Activated T-helper 2 cell treated with anti-CD3 and anti-CD28 coated beads, Interferon-gamma antibody, Interleukin-2, Interleukin-4, amounts not matched to agents 10 μg/mL and 5 μg/mL and 100 μg/mL, durations not matched to agents 14 hours and 24 hours and 36 hours (primary cell): ENCODE results near the gene MED12L. TPM values are rescaled to one million over a fixed set of nuclear protein-coding genes. Genes with fewer than 3 reads are reported as not detected.

Experiments used
- DNase-seq: peaks from one replicate; pipeline ENCODE4 v3.0.0; 2021; ENCODE audit warnings: low spot score
- H3K27ac Mint-ChIP-seq: one replicate; pipeline ENCODE4 v1.8.0; 2021; ENCODE audit warnings: mixed read lengths
- H3K27me3 Mint-ChIP-seq: one replicate; pipeline ENCODE4 v1.8.0; 2021; ENCODE audit warnings: low read depth, mixed read lengths
- H3K36me3 Mint-ChIP-seq: one replicate; pipeline ENCODE4 v1.8.0; 2021; ENCODE audit warnings: low read depth, mixed read lengths
- H3K4me1 Mint-ChIP-seq: one replicate; pipeline ENCODE4 v1.8.0; 2021; ENCODE audit warnings: low read depth, mixed read lengths
- H3K4me3 Mint-ChIP-seq: one replicate; pipeline ENCODE4 v1.8.0; 2021; ENCODE audit warnings: low read depth, mild to moderate bottlenecking, moderate library complexity, mixed read lengths
- H3K9me3 Mint-ChIP-seq: one replicate; pipeline ENCODE4 v1.8.0; 2021; ENCODE audit warnings: mixed read lengths
- intact Hi-C: fragments of 100-400 bp; cut with micrococcal nuclease; formaldehyde crosslinking; loops from one replicate; pipeline ENCODE4 v1.15.1; 2023
- total RNA-seq: library from RNA; stranded (reverse); gene quantifications from 2 replicates; pipeline ENCODE4 v1.2.3, GENCODE V29; 2022

MED12L gene
- total RNA-seq, 1 donor from 2014 or later, result 8.7 TPM

DNA sequence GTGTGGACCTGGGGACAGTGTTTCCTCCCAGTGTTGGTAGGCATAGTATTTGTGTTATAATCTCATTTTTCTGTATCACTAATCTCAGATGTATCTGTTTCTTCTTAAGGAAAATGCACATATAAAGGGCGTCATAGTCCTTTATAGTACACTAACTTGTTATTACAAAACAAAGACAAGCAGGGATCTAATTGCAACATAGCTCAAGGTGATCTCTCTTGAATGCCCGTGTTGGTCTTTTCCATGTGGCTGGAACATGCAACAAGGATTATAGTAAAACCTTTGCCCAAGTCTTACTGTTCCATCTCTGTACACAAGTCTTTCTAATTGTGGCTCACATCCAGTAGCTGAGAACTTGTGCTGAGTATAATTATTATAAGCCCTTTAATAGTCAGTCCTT, 234.7 kb downstream of the MED12L start:
- H3K4me3 Mint-ChIP-seq, result no peak overlapping the region
- H3K27ac Mint-ChIP-seq, result no peak overlapping the region
- intact Hi-C loops, result loop anchor here (1.0 kb wide), 1 partner anchor 36 kb away; no protein-coding TSS in a partner anchor

DNA sequence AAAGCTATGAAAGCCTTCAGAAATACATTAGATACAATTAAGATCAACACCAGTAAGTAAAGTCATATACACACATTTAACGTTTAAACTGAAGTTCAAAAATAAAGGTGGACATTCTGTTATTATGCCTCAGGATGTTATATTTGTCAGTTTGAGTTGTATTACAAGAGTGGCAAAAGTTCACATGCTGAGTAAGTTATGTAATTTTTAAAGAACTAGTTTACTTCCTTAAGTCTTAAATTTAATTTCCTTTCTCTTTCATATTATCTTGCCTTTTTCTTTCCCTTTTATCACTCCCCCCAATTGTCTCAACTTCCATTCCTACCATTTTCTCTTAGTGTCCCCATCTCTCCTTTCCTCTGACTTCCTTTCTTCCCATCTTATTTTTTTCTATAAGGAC, 236.1 kb downstream of the MED12L start:
- intact Hi-C loops, result no loop called here
- DNase-seq, result no peak
- Mint-ChIP-seq H3K36me3 (no peaks in the 10 kb centered on the region), H3K9me3 (no peaks in the 10 kb centered on the region), H3K27me3 (no peaks in the 10 kb centered on the region), H3K4me3 (no peak overlapping the region), H3K27ac (no peak overlapping the region), H3K4me1 (peaks cover 48% of the 10 kb centered on the region)

More for the DNA sequence above, 234.7 kb downstream of the MED12L start:
- Mint-ChIP-seq H3K9me3 (no peaks in the 10 kb centered on the region), H3K27me3 (no peaks in the 10 kb centered on the region), H3K4me1 (peaks cover 61% of the 10 kb centered on the region), H3K36me3 (no peaks in the 10 kb centered on the region)
- DNase-seq, result no peak

- no peak overlapping the region for H3K4me3 Mint-ChIP-seq
- no peaks in the 10 kb centered on the region for H3K36me3 Mint-ChIP-seq
- H3K4me1 Mint-ChIP-seq, result peaks cover 45% of the 10 kb centered on the region
- H3K27ac Mint-ChIP-seq, result no peak overlapping the region
- intact Hi-C loops, result no loop called here
- no peaks in the 10 kb centered on the region for H3K9me3 Mint-ChIP-seq
- H3K27me3 Mint-ChIP-seq, result no peaks in the 10 kb centered on the region
- no peak for DNase-seq
Observed at GRCh38 chr3:151322511-151322910, 237.0 kb downstream of the MED12L start.

- Mint-ChIP-seq H3K4me3 (no peak overlapping the region), H3K27me3 (no peaks in the 10 kb centered on the region), H3K36me3 (no peaks in the 10 kb centered on the region), H3K27ac (no peak overlapping the region), H3K4me1 (peaks cover 22% of the 10 kb centered on the region), H3K9me3 (no peaks in the 10 kb centered on the region)
- intact Hi-C loops, result loop anchor here (1.0 to 5.0 kb wide), 2 partner anchors 37 to 100 kb away; no protein-coding TSS in a partner anchor
- no peak for DNase-seq
Observed at GRCh38 chr3:151327571-151328198, 242.2 kb downstream of the MED12L start.

DNA sequence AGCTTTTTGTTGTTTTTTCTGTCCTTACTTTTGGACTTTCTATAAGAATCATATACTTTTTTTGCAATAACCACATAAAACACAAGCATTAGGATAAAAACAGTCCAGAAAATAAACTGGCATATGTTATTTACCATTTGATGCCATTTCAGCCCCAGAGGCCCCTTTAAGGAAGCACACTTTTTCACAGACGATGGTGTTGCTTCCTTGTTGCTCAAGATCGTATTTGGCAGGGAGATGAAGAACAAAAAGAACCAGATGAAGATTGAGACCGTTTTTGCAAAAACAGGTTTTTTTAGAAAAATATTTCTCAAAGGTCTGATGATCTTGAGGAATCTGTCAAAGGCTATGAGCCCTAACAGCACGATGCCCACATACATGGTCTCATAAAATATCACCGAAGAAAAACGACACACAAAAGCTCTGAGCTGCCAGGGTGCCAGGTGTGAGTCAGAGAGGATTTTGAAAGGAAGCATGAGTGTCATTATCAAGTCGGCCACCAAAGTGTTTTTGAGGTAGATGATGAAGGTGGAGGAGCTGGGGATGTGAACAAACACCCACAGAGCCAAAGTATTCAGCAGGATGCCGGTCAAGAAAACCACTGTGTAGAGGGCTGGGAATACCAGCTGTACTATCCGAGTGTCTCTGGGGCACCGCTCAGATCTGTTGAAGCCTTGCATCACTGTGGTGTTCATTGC, 243.0 kb downstream of the MED12L start:
- Mint-ChIP-seq H3K4me3 (no peak overlapping the region), H3K9me3 (no peaks in the 10 kb centered on the region), H3K36me3 (no peaks in the 10 kb centered on the region), H3K27me3 (no peaks in the 10 kb centered on the region), H3K27ac (no peak overlapping the region), H3K4me1 (peaks cover 20% of the 10 kb centered on the region)
- intact Hi-C loops, result loop anchor here (1.0 to 5.0 kb wide), 2 partner anchors 38 to 101 kb away; no protein-coding TSS in a partner anchor
- DNase-seq, result no peak

DNA sequence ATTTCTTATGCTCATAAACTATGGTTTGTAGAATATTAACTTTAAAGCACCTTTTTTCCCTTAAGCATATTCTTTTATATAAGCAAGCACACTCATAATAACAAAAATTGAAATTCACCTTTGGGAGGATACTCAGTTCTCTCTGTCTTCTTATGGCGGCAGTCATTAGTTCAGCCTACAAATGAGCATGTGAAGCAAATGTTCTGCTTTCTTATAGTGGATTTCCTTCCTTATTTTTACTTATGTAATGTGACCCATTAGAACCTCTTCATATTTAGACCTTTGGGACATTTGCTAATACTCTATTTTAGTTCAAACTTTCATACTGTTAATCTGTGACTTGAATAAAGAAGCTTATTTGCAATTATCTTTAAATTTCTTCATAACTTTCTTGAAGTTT, 243.9 kb downstream of the MED12L start, which contains the start of gene P2RY13:
P2RY13 (minus strand) TSS at position 187 of the 400 bp plus-strand sequence; CDS start at position 166, 21 bp downstream.
- Mint-ChIP-seq H3K27me3 (no peaks in the 10 kb centered on the region), H3K4me1 (peaks cover 13% of the 10 kb centered on the region), H3K27ac (no peak within 1 kb of the TSS), H3K4me3 (no peak within 1 kb of the TSS), H3K9me3 (no peaks in the 10 kb centered on the region), H3K36me3 (no peaks in the 10 kb centered on the region)
- no peak for DNase-seq
- intact Hi-C loops, result loop anchor here (5.0 kb wide), 1 partner anchor 102 kb away; no protein-coding TSS in a partner anchor

DNA sequence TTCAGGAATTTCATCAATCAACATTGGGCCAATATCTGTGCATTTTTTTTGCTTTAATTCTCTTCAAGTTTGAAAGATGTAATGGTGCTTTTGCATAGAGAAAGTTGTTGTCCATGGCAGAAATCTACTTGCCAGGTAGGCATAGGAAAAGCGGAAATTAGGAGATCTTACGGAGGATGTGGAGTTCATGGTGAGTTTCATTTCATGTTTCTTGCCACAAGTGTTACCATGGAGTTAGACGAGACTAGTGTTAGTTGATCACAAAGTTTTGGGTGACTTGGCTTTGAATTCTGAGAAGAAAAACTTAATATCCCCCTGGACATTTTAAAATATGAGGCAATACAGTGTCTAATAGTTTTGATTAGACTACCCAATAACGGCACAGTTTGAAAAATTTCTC, 244.9 kb downstream of the MED12L start:
- H3K36me3 Mint-ChIP-seq, result no peaks in the 10 kb centered on the region
- H3K27ac Mint-ChIP-seq, result no peak overlapping the region
- H3K9me3 Mint-ChIP-seq, result no peaks in the 10 kb centered on the region
- peaks cover 3% of the 10 kb centered on the region for H3K27me3 Mint-ChIP-seq
- peaks cover 13% of the 10 kb centered on the region for H3K4me1 Mint-ChIP-seq
- H3K4me3 Mint-ChIP-seq, result no peak overlapping the region
- intact Hi-C loops, result no loop called here
- DNase-seq, result no peak

- H3K36me3 Mint-ChIP-seq, result no peaks in the 10 kb centered on the region
- no peaks in the 10 kb centered on the region for H3K9me3 Mint-ChIP-seq
- no peak for DNase-seq
- intact Hi-C loops, result no loop called here
- H3K4me3 Mint-ChIP-seq, result no peak overlapping the region
- peaks cover 13% of the 10 kb centered on the region for H3K4me1 Mint-ChIP-seq
- peaks cover 3% of the 10 kb centered on the region for H3K27me3 Mint-ChIP-seq
- no peak overlapping the region for H3K27ac Mint-ChIP-seq
Observed at GRCh38 chr3:151330899-151331298, 245.4 kb downstream of the MED12L start.

DNA sequence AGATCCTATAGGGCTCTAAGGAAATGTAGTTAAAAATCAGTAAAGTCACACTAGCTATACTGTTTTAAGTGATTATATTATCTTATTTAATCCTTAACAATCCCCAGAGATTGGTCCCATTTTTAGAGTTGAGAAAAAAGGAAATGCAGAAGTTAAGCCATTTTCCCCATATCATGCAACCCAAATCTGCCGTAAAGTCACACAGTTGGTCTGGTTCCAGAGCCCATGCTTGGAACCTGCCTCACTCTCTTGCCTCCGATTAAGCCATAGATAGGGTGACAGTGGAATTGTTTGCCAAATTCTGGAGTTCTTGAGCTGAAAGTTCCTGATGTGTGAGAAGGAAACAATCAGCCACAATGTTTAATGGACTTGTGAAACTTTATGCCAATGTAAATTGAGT, 246.2 kb downstream of the MED12L start:
- DNase-seq, result no peak
- no peak overlapping the region for H3K4me3 Mint-ChIP-seq
- peaks cover 6% of the 10 kb centered on the region for H3K27me3 Mint-ChIP-seq
- peaks cover 13% of the 10 kb centered on the region for H3K4me1 Mint-ChIP-seq
- H3K9me3 Mint-ChIP-seq, result no peaks in the 10 kb centered on the region
- no peak overlapping the region for H3K27ac Mint-ChIP-seq
- H3K36me3 Mint-ChIP-seq, result no peaks in the 10 kb centered on the region
- intact Hi-C loops, result no loop called here

DNA sequence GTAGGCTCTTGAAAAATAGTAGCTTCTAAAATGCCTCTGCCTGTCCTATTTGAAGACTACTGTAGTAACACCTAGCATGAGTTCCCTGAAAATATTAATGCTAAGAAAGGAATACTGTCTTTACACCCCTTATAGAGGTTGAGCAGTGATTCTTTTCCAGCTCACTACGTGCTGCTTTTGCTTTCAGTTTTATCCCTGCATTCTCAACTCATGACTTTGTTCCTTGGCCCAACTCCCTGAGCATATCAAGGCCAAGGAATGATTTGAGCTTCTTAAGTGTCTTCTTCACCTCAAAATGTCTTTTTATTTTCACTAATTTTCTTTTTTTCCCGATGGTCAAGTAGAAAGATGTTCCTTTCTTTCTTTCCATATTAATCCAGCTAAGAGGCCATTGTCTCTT, 260.4 kb downstream of the MED12L start:
- no peak for DNase-seq
- peaks cover 15% of the 10 kb centered on the region for H3K4me1 Mint-ChIP-seq
- H3K9me3 Mint-ChIP-seq, result no peaks in the 10 kb centered on the region
- intact Hi-C loops, result no loop called here
- no peak overlapping the region for H3K4me3 Mint-ChIP-seq
- no peak overlapping the region for H3K27ac Mint-ChIP-seq
- no peaks in the 10 kb centered on the region for H3K36me3 Mint-ChIP-seq
- peaks cover 48% of the 10 kb centered on the region for H3K27me3 Mint-ChIP-seq

GRCh38 chr3:151346292-151346691, 260.8 kb downstream of the MED12L start:
- H3K4me3 Mint-ChIP-seq, result no peak overlapping the region
- intact Hi-C loops, result no loop called here
- no peak overlapping the region for H3K27ac Mint-ChIP-seq
- DNase-seq, result no peak
- no peaks in the 10 kb centered on the region for H3K9me3 Mint-ChIP-seq
- H3K36me3 Mint-ChIP-seq, result no peaks in the 10 kb centered on the region
- peaks cover 46% of the 10 kb centered on the region for H3K27me3 Mint-ChIP-seq
- peaks cover 19% of the 10 kb centered on the region for H3K4me1 Mint-ChIP-seq

GRCh38 chr3:151347432-151347831, 262.0 kb downstream of the MED12L start:
- DNase-seq, result no peak
- Mint-ChIP-seq H3K9me3 (no peaks in the 10 kb centered on the region), H3K4me1 (peaks cover 29% of the 10 kb centered on the region), H3K36me3 (no peaks in the 10 kb centered on the region), H3K27me3 (peaks cover 42% of the 10 kb centered on the region), H3K4me3 (no peak overlapping the region), H3K27ac (no peak overlapping the region)
- intact Hi-C loops, result no loop called here

DNA sequence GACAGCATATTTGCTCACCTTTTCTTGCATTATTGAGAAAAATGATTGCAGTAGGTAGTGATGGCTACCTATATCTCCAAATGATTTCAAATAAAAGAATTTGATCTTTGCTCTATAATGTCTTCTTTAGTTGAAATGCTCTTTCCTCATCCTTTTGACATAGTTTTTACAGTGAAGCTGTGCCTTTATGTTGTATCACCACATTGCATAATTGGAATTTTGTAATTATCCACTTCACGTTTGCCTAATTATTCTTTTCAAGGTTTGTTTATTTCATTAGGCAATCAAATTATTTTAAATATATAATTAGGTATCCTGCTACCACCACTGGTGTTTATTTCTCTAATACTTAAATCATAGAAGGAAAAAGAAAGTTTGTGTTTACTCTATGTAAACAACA, 265.2 kb downstream of the MED12L start:
- intact Hi-C loops, result no loop called here
- no peak for DNase-seq
- peaks cover 29% of the 10 kb centered on the region for H3K4me1 Mint-ChIP-seq
- no peak overlapping the region for H3K4me3 Mint-ChIP-seq
- H3K36me3 Mint-ChIP-seq, result no peaks in the 10 kb centered on the region
- H3K27me3 Mint-ChIP-seq, result peaks cover 21% of the 10 kb centered on the region
- H3K9me3 Mint-ChIP-seq, result no peaks in the 10 kb centered on the region
- H3K27ac Mint-ChIP-seq, result no peak overlapping the region
